AG04450 (cell line): ENCODE measurements around the gene FEZ2. TPM values are rescaled to one million over a fixed set of nuclear protein-coding genes. Genes with fewer than 3 reads are reported as not detected.

Source experiments
- CTCF ChIA-PET: fragments of 300-600, 350-600 bp; formaldehyde crosslinking; extraction: SDS; loops from one replicate; lab custom pipeline; 2022; ENCODE audit warnings: antibody characterized with exemption, inconsistent platforms; lab: Charles Lee
- POLR2A ChIA-PET: fragments of 350-600 bp; formaldehyde crosslinking; extraction: SDS; loops from one replicate; lab custom pipeline; 2021; ENCODE audit warnings: antibody characterized with exemption, inconsistent platforms; lab: Yijun Ruan, JAX
- DNase-seq: peaks from one replicate; pipeline ENCODE4 v3.0.0-alpha.2; 2011; ENCODE audit warnings: low read depth, low spot score
- H3K27ac ChIP-seq: one replicate; pipeline ENCODE4 v1.5.1; 2012; ENCODE audit warnings: low read depth, low read length, control low read depth
- H3K27me3 ChIP-seq: one replicate; pipeline ENCODE4 v1.6.0; 2012; ENCODE audit warnings: low read length; ENCODE audit not compliant: control insufficient read depth, insufficient read depth
- H3K4me3 ChIP-seq: 2 replicates; pipeline ENCODE4 v1.5.1; 2011; ENCODE audit warnings: mild to moderate bottlenecking, low read depth, low read length, control low read depth
- H3K9me3 ChIP-seq: 2 replicates; pipeline ENCODE4 v1.5.1; 2012; ENCODE audit warnings: low read length; ENCODE audit not compliant: control insufficient read depth, insufficient read depth
- CTCF ChIP-seq: IDR thresholded peaks from 2 replicates; pipeline ENCODE4 v1.5.1; 2011; ENCODE audit warnings: low read depth, low read length, control low read depth, inconsistent platforms
- polyA plus RNA-seq: library from polyadenylated mRNA; depleted of rRNA; stranded (reverse); fragments of >200 nt; gene quantifications from 2 replicates; pipeline ENCODE4 v1.2.3, GENCODE V29; 2011

The FEZ2 gene
- polyA plus RNA-seq, 1 experiment, result 87.5 TPM

- Histone ChIP-seq H3K9me3 (no peaks in the 10 kb centered on the region), H3K4me3 (no peak overlapping the region), H3K27ac (peak overlapping the region; percentile 34), H3K27me3 (no peaks in the 10 kb centered on the region)
- no peak for TF ChIP-seq CTCF
- ChIA-PET CTCF (interaction anchor here (1.2 to 2.0 kb wide), 3 partner anchors 9 to 148 kb away, joined by 4 to 6 read pairs (median 4); no protein-coding TSS in a partner anchor), POLR2A (no interaction called here)
- no peak for DNase-seq
Measured at GRCh38 chr2:36516136-36516870, 81.7 kb downstream of the FEZ2 start.

DNA sequence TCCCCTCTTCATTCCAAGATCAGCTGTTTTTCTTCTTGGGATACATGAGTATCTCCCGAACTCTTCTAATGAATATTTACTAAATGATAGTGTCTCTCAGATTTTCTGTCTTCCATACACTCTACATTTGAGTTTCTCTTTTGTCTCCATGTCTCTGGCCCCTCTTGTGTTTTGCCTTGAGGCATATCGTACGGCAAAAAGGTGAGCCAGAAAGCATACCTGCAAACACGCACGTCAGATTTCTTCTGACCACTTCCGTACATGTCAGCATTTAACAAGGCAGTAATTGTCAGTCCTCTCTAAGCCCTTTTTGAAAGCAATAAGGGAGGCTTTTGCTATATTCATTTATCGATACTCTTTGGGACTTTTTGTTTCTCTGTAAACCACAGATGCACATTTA lies 82.4 kb downstream of the FEZ2 start:
- H3K27ac ChIP-seq, result no peak overlapping the region
- H3K4me3 ChIP-seq, result no peak overlapping the region
- DNase-seq, result no peak
- ChIA-PET CTCF (interaction anchor here (0.7 to 2.0 kb wide), 3 partner anchors 9 to 148 kb away, joined by 3 to 6 read pairs (median 4); no protein-coding TSS in a partner anchor), POLR2A (no interaction called here)
- no peaks in the 10 kb centered on the region for H3K27me3 ChIP-seq
- no peak for TF ChIP-seq CTCF
- H3K9me3 ChIP-seq, result no peaks in the 10 kb centered on the region

- CTCF ChIA-PET, result interaction anchor here (0.7 to 1.3 kb wide), 3 partner anchors 10 to 272 kb away, joined by 3 to 4 read pairs (median 3); no protein-coding TSS in a partner anchor
- H3K4me3 ChIP-seq, result no peak overlapping the region
- H3K9me3 ChIP-seq, result no peaks in the 10 kb centered on the region
- no peak for DNase-seq
- POLR2A ChIA-PET, result no interaction called here
- no peak for TF ChIP-seq CTCF
- no peaks in the 10 kb centered on the region for H3K27me3 ChIP-seq
- H3K27ac ChIP-seq, result no peak overlapping the region
Measured at GRCh38 chr2:36513661-36514060, 84.3 kb downstream of the FEZ2 start.

- Histone ChIP-seq H3K27ac (no peak overlapping the region), H3K4me3 (no peak overlapping the region), H3K9me3 (no peaks in the 10 kb centered on the region), H3K27me3 (no peaks in the 10 kb centered on the region)
- no peak for DNase-seq
- ChIA-PET POLR2A (no interaction called here), CTCF (interaction anchor here (1.0 to 1.6 kb wide), 3 partner anchors 158 to 273 kb away, joined by 3 to 10 read pairs (median 3); no protein-coding TSS in a partner anchor)
- no peak for TF ChIP-seq CTCF
Measured at GRCh38 chr2:36512705-36513104, 85.3 kb downstream of the FEZ2 start.

GRCh38 chr2:36511858-36512603 lies 85.9 kb downstream of the FEZ2 start:
- ChIA-PET POLR2A (interaction anchor here (0.7 kb wide), 1 partner anchor 49 kb away, joined by 3 read pairs; no protein-coding TSS in a partner anchor), CTCF (interaction anchor here (1.0 to 1.6 kb wide), 3 partner anchors 158 to 274 kb away, joined by 3 to 10 read pairs (median 3); no protein-coding TSS in a partner anchor)
- TF ChIP-seq CTCF, result no peak
- Histone ChIP-seq H3K27me3 (no peaks in the 10 kb centered on the region), H3K9me3 (no peaks in the 10 kb centered on the region), H3K27ac (no peak overlapping the region), H3K4me3 (no peak overlapping the region)
- no peak for DNase-seq
